ENCODE results near the gene NINJ2.

NINJ2 gene

DNA sequence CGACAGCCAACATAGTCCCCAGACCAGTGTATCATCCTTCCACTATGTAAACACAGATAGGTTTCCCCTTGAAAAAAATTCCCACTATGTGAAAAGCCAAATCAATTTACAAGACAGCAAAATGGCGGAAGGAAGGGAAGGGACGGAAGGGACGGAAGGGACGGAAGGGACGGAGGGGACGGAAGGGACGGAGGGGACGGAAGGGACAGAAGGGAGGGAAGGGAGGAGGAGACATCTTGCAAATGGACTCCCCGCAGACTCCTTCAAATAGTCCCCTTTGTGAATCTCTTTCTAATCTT is 75.3 kb downstream of the NINJ2 start:
- H4K20me1 ChIP-seq (ENCODE audit: insufficient read depth, low read length) = no peaks in the 10 kb centered on the region
- H3K9ac ChIP-seq (ENCODE audit: low read length) = no peak overlapping the region
- H3K4me1 ChIP-seq (ENCODE audit: low read length) = peaks cover 5% of the 10 kb centered on the region; the same call in 1 of the 2 replicates
- no peaks in the 10 kb centered on the region for H3K9me3 ChIP-seq (ENCODE audit: insufficient read depth, low read length)
- no peak overlapping the region for H3K4me3 ChIP-seq (ENCODE audit: low read length)
- no peaks in the 10 kb centered on the region for H3K27me3 ChIP-seq (ENCODE audit: low read depth, low read length)
- H3K27ac ChIP-seq (ENCODE audit: low read length) = no peak overlapping the region
- H3K36me3 ChIP-seq (replicated peaks; ENCODE audit: low read depth, low read length) = no peaks in the 10 kb centered on the region
- H3K4me2 ChIP-seq (ENCODE audit: low read length) = no peak overlapping the region
- H3K79me2 ChIP-seq (ENCODE audit: low read length) = no peaks in the 10 kb centered on the region
- TF ChIP-seq, protein P1, sequence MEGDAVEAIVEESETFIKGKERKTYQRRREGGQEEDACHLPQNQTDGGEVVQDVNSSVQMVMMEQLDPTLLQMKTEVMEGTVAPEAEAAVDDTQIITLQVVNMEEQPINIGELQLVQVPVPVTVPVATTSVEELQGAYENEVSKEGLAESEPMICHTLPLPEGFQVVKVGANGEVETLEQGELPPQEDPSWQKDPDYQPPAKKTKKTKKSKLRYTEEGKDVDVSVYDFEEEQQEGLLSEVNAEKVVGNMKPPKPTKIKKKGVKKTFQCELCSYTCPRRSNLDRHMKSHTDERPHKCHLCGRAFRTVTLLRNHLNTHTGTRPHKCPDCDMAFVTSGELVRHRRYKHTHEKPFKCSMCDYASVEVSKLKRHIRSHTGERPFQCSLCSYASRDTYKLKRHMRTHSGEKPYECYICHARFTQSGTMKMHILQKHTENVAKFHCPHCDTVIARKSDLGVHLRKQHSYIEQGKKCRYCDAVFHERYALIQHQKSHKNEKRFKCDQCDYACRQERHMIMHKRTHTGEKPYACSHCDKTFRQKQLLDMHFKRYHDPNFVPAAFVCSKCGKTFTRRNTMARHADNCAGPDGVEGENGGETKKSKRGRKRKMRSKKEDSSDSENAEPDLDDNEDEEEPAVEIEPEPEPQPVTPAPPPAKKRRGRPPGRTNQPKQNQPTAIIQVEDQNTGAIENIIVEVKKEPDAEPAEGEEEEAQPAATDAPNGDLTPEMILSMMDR (IDR thresholded peaks at IDR 0.05; ENCODE audit: low read depth, low read length) = no peak
- TF ChIP-seq EZH2phosphoT487 (IDR thresholded peaks at IDR 0.05; ENCODE audit: low read depth) = no peak
- no peak overlapping the region for H2AFZ ChIP-seq (ENCODE audit: low read depth, low read length)

DNA sequence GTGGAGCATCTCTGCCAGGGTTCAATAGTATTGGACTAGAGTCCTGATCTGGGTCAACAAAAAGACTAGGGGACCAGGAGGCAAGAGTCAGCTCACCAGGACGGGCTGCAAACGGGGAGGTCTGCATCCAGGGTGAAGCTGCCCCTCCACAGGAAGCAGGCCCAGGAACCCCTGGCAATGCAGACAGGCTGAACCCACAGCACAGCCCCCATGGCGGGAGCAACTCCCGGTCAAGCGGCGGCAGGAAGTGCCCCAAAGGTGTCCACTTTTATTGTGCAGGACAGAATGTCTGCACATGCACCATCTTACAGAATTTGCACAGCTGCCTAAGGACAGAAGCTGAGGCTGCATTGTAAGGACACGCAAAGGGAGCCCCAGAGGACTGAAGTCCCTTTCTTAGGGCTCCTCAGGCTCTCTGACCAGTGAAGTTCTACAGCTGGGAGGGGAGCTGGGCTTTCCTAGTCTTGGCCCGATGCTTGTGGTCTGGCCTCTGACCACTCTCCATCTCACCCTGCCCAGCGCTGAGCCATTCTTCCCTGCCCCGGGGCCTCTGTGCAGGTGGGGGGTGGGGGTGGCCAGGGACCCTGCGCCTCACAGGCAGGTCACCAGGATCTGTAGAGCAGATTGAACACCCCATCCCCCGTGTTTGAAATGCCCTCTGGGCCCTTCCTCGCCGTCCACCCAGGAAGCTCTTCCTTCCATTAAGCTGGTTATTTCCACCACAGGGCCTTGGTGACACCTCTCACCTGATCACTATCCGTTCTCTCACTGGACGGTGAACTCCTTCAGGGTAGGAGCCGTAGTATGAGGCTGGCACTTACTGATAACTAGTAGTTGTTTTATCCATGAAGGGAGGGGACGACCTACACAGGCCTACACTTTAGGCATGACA is 75.9 kb downstream of the NINJ2 start:
- no peak overlapping the region for H3K4me2 ChIP-seq (ENCODE audit: low read length)
- TF ChIP-seq EZH2phosphoT487 (IDR thresholded peaks at IDR 0.05; ENCODE audit: low read depth) = no peak
- TF ChIP-seq, protein P1 (IDR thresholded peaks at IDR 0.05; ENCODE audit: low read depth, low read length) = no peak
- no peaks in the 10 kb centered on the region for H3K9me3 ChIP-seq (ENCODE audit: insufficient read depth, low read length)
- H3K9ac ChIP-seq (ENCODE audit: low read length) = no peak overlapping the region
- H2AFZ ChIP-seq (ENCODE audit: low read depth, low read length) = no peak overlapping the region
- H3K4me3 ChIP-seq (ENCODE audit: low read length) = no peak overlapping the region
- no peaks in the 10 kb centered on the region for H3K36me3 ChIP-seq (replicated peaks; ENCODE audit: low read depth, low read length)
- H3K27me3 ChIP-seq (ENCODE audit: low read depth, low read length) = no peaks in the 10 kb centered on the region
- no peak overlapping the region for H3K27ac ChIP-seq (ENCODE audit: low read length)
- no peaks in the 10 kb centered on the region for H4K20me1 ChIP-seq (ENCODE audit: insufficient read depth, low read length)
- peaks cover 5% of the 10 kb centered on the region; the same call in 1 of the 2 replicates for H3K4me1 ChIP-seq (ENCODE audit: low read length)
- H3K79me2 ChIP-seq (ENCODE audit: low read length) = no peaks in the 10 kb centered on the region

DNA sequence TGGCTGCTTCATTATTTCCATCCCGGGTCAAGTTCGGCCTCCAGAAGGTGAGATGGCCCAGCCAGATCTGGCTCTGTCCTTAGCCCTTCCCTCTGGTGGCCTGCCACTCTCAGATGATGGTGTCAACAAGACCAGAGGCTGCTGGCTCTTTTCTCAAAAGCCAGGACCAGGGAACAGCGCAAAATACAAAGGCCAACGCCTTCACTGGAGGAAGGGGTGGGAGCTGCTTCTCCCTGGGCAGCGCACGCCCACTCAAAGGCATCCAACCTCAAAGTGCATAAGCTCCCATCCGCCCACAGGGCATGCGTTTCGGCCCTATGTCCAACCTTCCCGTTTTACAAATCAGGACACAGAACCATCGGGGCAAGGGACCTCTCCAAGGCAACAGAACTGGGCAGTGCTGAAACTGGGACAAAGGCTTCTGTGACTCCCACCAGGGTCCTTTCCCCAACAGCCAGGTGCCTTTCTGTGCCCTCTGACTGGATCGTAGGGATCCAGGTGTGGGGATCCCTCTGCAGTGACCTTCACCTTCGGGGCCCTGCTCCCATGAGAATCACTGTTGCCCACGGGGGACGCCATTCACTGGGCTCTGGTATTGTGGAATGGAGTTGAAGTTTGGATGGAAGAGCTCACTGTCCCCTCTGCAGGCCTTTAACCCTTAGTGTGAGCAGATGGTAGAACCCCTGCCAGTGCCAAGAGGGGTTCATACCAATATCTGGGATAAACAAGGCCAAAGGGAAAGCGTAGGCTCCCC is 76.8 kb downstream of the NINJ2 start:
- H3K79me2 ChIP-seq (ENCODE audit: low read length) = no peaks in the 10 kb centered on the region

More for the DNA sequence above, 76.8 kb downstream of the NINJ2 start:
- H3K27me3 ChIP-seq (ENCODE audit: low read depth, low read length) = no peaks in the 10 kb centered on the region
- TF ChIP-seq, protein P1 (IDR thresholded peaks at IDR 0.05; ENCODE audit: low read depth, low read length) = no peak
- no peak for TF ChIP-seq EZH2phosphoT487 (IDR thresholded peaks at IDR 0.05; ENCODE audit: low read depth)
- H3K9me3 ChIP-seq (ENCODE audit: insufficient read depth, low read length) = no peaks in the 10 kb centered on the region
- H2AFZ ChIP-seq (ENCODE audit: low read depth, low read length) = no peak overlapping the region
- no peaks in the 10 kb centered on the region for H3K36me3 ChIP-seq (replicated peaks; ENCODE audit: low read depth, low read length)
- no peak overlapping the region for H3K4me2 ChIP-seq (ENCODE audit: low read length)
- H3K4me3 ChIP-seq (ENCODE audit: low read length) = no peak overlapping the region
- no peaks in the 10 kb centered on the region for H4K20me1 ChIP-seq (ENCODE audit: insufficient read depth, low read length)
- no peak overlapping the region for H3K27ac ChIP-seq (ENCODE audit: low read length)
- H3K4me1 ChIP-seq (ENCODE audit: low read length) = peaks cover 5% of the 10 kb centered on the region; the same call in 1 of the 2 replicates
- no peak overlapping the region for H3K9ac ChIP-seq (ENCODE audit: low read length)

Data from OCI-LY3 (cell line).